Measurements from ENCODE around the gene GSE1.

Gene GSE1

DNA sequence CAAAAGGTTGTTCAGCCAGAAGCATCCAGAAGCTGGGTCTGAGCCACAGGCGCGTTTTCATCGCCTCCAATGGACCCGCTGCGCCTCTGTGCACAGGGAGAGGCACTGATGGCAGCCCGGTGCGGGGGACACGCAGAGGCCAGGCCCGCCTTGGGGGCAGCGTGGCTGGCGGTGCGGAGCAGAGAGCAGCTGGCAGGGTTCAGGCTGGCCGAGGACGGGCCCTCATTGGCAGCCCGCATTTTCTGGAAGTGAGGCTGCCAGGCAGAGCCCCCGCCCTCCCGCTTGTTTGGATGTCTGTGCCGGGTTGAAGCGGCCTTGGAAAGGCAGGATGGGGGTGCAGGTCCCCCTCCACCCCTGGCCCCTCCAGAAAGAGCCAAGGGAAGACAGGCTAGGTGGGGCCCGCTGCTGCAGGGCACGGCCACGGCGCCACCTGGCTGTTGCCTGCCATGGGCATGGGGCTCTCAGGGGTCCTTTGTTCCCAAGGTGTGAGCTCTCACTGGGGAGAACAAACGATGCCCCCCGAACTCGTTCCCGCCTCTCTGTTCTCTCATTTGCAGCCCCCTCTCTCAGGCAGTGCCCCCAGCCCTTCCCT lies 18.8 kb downstream of the GSE1 start:
- no peak for DNase-seq (ENCODE audit: low read depth)
- TF ChIP-seq, protein P1, sequence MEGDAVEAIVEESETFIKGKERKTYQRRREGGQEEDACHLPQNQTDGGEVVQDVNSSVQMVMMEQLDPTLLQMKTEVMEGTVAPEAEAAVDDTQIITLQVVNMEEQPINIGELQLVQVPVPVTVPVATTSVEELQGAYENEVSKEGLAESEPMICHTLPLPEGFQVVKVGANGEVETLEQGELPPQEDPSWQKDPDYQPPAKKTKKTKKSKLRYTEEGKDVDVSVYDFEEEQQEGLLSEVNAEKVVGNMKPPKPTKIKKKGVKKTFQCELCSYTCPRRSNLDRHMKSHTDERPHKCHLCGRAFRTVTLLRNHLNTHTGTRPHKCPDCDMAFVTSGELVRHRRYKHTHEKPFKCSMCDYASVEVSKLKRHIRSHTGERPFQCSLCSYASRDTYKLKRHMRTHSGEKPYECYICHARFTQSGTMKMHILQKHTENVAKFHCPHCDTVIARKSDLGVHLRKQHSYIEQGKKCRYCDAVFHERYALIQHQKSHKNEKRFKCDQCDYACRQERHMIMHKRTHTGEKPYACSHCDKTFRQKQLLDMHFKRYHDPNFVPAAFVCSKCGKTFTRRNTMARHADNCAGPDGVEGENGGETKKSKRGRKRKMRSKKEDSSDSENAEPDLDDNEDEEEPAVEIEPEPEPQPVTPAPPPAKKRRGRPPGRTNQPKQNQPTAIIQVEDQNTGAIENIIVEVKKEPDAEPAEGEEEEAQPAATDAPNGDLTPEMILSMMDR (IDR thresholded peaks at IDR 0.05; ENCODE audit: control insufficient read depth, insufficient read depth, low read depth, low read length, missing control alignments), result peak; percentile 1
- no peak overlapping the region for H3K4me3 ChIP-seq (ENCODE audit: control insufficient read depth, low read depth, low read length)

- no peak for DNase-seq (ENCODE audit: low read depth)
- TF ChIP-seq, protein P1 (IDR thresholded peaks at IDR 0.05; ENCODE audit: control insufficient read depth, insufficient read depth, low read depth, low read length, missing control alignments), result no peak
- no peak overlapping the region for H3K4me3 ChIP-seq (ENCODE audit: control insufficient read depth, low read depth, low read length)
These were observed 19.8 kb downstream of the GSE1 start for GRCh38 chr16:85632709-85633437.

DNA sequence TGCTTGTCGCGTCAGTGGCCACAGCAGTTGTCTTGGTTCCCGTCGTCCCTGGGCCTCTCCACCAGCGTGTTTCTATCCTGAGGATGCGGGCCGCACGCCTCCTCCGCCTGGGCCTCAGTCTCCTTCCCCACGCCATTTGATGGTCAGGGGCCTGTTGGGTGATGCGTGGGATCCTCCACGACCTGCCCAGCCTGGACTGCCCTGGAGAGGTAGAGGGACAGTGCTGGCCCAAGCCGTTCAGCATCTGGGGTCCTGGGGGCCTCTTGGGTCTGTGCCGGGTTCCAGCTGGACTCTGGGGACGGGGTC lies 20.3 kb downstream of the GSE1 start:
- H3K4me3 ChIP-seq (ENCODE audit: control insufficient read depth, low read depth, low read length), result no peak overlapping the region
- TF ChIP-seq, protein P1 (IDR thresholded peaks at IDR 0.05; ENCODE audit: control insufficient read depth, insufficient read depth, low read depth, low read length, missing control alignments), result no peak
- DNase-seq (ENCODE audit: low read depth), result no peak

- TF ChIP-seq, protein P1 (IDR thresholded peaks at IDR 0.05; ENCODE audit: control insufficient read depth, insufficient read depth, low read depth, low read length, missing control alignments), result no peak
- no peak overlapping the region for H3K4me3 ChIP-seq (ENCODE audit: control insufficient read depth, low read depth, low read length)
- no peak for DNase-seq (ENCODE audit: low read depth)
These were observed 20.8 kb downstream of the GSE1 start for GRCh38 chr16:85633888-85634287.

GRCh38 chr16:85634747-85635544 lies 21.8 kb downstream of the GSE1 start:
- TF ChIP-seq, protein P1 (IDR thresholded peaks at IDR 0.05; ENCODE audit: control insufficient read depth, insufficient read depth, low read depth, low read length, missing control alignments), result peak; percentile 12
- no peak overlapping the region for H3K4me3 ChIP-seq (ENCODE audit: control insufficient read depth, low read depth, low read length)
- DNase-seq (ENCODE audit: low read depth), result no peak

DNA sequence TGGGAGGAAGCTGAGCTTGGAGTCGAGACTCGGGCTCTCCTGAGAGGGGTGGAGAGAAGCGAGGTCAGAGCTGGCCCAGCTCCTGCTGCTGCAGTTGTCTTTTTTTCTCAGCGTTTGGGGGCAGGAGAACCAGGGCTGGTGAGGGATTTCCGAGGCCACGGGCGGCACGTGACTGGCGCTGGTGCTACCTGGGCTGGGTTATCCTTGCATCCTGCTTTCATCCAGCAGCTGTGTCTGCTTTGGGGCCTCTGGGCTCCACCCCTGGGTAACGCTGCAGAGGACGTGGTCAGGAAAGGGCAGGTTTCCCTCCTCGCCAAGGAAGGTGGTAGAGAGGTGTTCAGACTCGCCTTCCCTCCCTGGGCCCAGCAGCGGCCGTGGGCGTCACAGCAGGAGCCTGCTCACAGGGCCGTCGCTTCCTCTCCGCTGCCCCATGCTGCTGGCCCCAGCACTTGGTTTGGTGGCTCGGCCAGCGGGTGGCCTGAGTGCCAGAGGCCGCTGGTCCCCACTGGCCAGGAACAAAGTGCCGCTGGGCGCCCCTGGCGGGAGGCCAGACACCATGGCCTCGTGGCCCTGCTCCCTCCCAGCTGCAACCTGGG lies 22.5 kb downstream of the GSE1 start:
- DNase-seq (ENCODE audit: low read depth), result no peak
- no peak overlapping the region for H3K4me3 ChIP-seq (ENCODE audit: control insufficient read depth, low read depth, low read length)
- TF ChIP-seq, protein P1 (IDR thresholded peaks at IDR 0.05; ENCODE audit: control insufficient read depth, insufficient read depth, low read depth, low read length, missing control alignments), result no peak
